Caco-2 (cell line): Measurements from ENCODE around the gene ILF2. TPM values are rescaled to one million over a fixed set of nuclear protein-coding genes. Genes with fewer than 3 reads are reported as not detected.

ENCODE experiments used
- BruUV-seq: library from RNA; stranded (reverse); fragments of 400-500 nt; replicated peaks from 2 replicates; lab custom pipeline; 2021; lab: Mats Ljungman, UMichigan
- CTCF ChIA-PET: fragments of 300-600 bp; sonication (Branson Sonifier 250); formaldehyde crosslinking; loops from one replicate; lab custom pipeline; 2022; ENCODE audit warnings: antibody characterized with exemption; lab: Charles Lee
- POLR2A ChIA-PET: fragments of 300-600 bp; sonication (Branson Sonifier 250); formaldehyde crosslinking; loops from one replicate; lab custom pipeline; 2022; ENCODE audit warnings: antibody characterized with exemption; lab: Charles Lee
- DNase-seq, 2 experiments: peaks; one replicate each; pipeline versions ENCODE4 v3.0.0 to v3.0.0-alpha.2; 2020 to 2022
- H3K27me3 ChIP-seq: replicated peaks from 2 replicates; pipeline ENCODE4 v1.6.0; 2011; ENCODE audit warnings: low read length; ENCODE audit not compliant: control insufficient read depth, insufficient read depth
- H3K36me3 ChIP-seq: 2 replicates; pipeline ENCODE4 v1.5.1; 2011; ENCODE audit warnings: low read length; ENCODE audit not compliant: control insufficient read depth, insufficient read depth
- H3K4me1 ChIP-seq: fragments of 250-450 bp; sonication (Bioruptor Pico); 2 replicates; pipeline ENCODE4 v1.5.1; 2020; ENCODE audit warnings: mild to moderate bottlenecking
- H3K4me3 ChIP-seq: 2 replicates; pipeline ENCODE4 v1.5.1; 2011; ENCODE audit warnings: low read depth, mild to moderate bottlenecking, control low read depth, low read length
- H3K9me3 ChIP-seq: fragments of 250-450 bp; sonication (Bioruptor Pico); 2 replicates; pipeline ENCODE4 v1.5.1; 2020; ENCODE audit warnings: mild to moderate bottlenecking, moderate library complexity
- H3K27ac Mint-ChIP-seq: one replicate; pipeline ENCODE4 v1.8.0; 2022; ENCODE audit warnings: mixed read lengths; ENCODE audit not compliant: unreplicated experiment
- H3K27me3 Mint-ChIP-seq: one replicate; pipeline ENCODE4 v1.8.0; 2022; ENCODE audit warnings: mixed read lengths; ENCODE audit not compliant: insufficient read depth, unreplicated experiment
- H3K36me3 Mint-ChIP-seq: one replicate; pipeline ENCODE4 v1.8.0; 2022; ENCODE audit warnings: mild to moderate bottlenecking, mixed read lengths; ENCODE audit not compliant: insufficient read depth, unreplicated experiment
- H3K4me1 Mint-ChIP-seq: one replicate; pipeline ENCODE4 v1.8.0; 2022; ENCODE audit warnings: low read depth, mixed read lengths; ENCODE audit not compliant: unreplicated experiment
- H3K4me3 Mint-ChIP-seq: one replicate; pipeline ENCODE4 v1.8.0; 2022; ENCODE audit warnings: mild to moderate bottlenecking, moderate library complexity, mixed read lengths; ENCODE audit not compliant: unreplicated experiment
- H3K9me3 Mint-ChIP-seq: one replicate; pipeline ENCODE4 v1.8.0; 2022; ENCODE audit warnings: mixed read lengths; ENCODE audit not compliant: unreplicated experiment
- CTCF ChIP-seq, 2 experiments: fragments of 200-600 bp in 1 of 2; IDR thresholded peaks; 1 replicate in 1 of 2; 2 replicates in 1 of 2; pipeline versions ENCODE4 v1.5.1 to v1.8.0; 2011 to 2022; ENCODE audit warnings: antibody characterized with exemption in 1 of 2, control low read depth in 1 of 2, inconsistent platforms in 1 of 2, low read depth in 1 of 2, low read length in 1 of 2, mild to moderate bottlenecking in 1 of 2, moderate library complexity in 1 of 2; ENCODE audit not compliant: insufficient read depth in 1 of 2, severe bottlenecking in 1 of 2, unreplicated experiment in 1 of 2
- intact Hi-C: fragments of 100-400 bp; cut with micrococcal nuclease; formaldehyde crosslinking; loops from one replicate; pipeline ENCODE4 v1.10.0; 2022; ENCODE audit not compliant: unreplicated experiment
- total RNA-seq: library from RNA; stranded (reverse); gene quantifications from 2 replicates; pipeline ENCODE4 v1.2.3, GENCODE V29; 2022

The ILF2 gene
- total RNA-seq, 1 experiment from 2014 or later = 287 TPM

- Histone ChIP-seq H3K4me1 (peaks cover 36% of the 10 kb centered on the region), H3K4me3 (no peak overlapping the region)
Measured at GRCh38 chr1:153631047-153632022, 39.5 kb downstream of the ILF2 start.

GRCh38 chr1:153630384-153630783, 40.4 kb downstream of the ILF2 start:
- BruUV-seq = no TSS peak
- H3K36me3 Mint-ChIP-seq = peaks cover 44% of the 10 kb centered on the region

More at GRCh38 chr1:153631047-153632022, 39.5 kb downstream of the ILF2 start:
- TF ChIP-seq CTCF (IDR thresholded peaks at IDR 0.05; ENCODE audit: insufficient read depth in 1 of 2, low read depth in 1 of 2, low read length in 1 of 2, severe bottlenecking in 1 of 2, unreplicated experiment in 1 of 2) = no peak
- no peaks in the 10 kb centered on the region for H3K9me3 ChIP-seq
- no peaks in the 10 kb centered on the region for H3K27me3 ChIP-seq
- Mint-ChIP-seq H3K9me3 (peaks cover 5% of the 10 kb centered on the region), H3K4me1 (peaks cover 21% of the 10 kb centered on the region), H3K27ac (peak overlapping the region; percentile 6), H3K27me3 (no peaks in the 10 kb centered on the region), H3K4me3 (peak overlapping the region; percentile 40), H3K36me3 (peaks cover 44% of the 10 kb centered on the region)
- CTCF ChIA-PET = interaction anchor here (0.6 to 0.8 kb wide), 3 partner anchors 55 to 152 kb away, joined by 3 to 5 read pairs (median 3); no protein-coding TSS in a partner anchor
- DNase-seq = peak in 1 of 2 experiments; percentile 63
- no peaks in the 10 kb centered on the region; the same call in 1 of the 2 replicates for H3K36me3 ChIP-seq
- BruUV-seq = no TSS peak
- POLR2A ChIA-PET = interaction anchor here (0.6 to 1.8 kb wide), 5 partner anchors 15 to 96 kb away, joined by 3 to 7 read pairs (median 4); partner anchors contain the start of genes S100A14, S100A6 and SNAPIN
- intact Hi-C loops = loop anchor here (5.0 kb wide), 1 partner anchor 111 kb away; no protein-coding TSS in a partner anchor

More at GRCh38 chr1:153630384-153630783, 40.4 kb downstream of the ILF2 start:
- intact Hi-C loops = loop anchor here (5.0 kb wide), 1 partner anchor 112 kb away; no protein-coding TSS in a partner anchor
- ChIA-PET CTCF (interaction anchor here (1.0 kb wide), 1 partner anchor 13 kb away, joined by 4 read pairs; no protein-coding TSS in a partner anchor), POLR2A (interaction anchor here (0.5 to 1.8 kb wide), 3 partner anchors 14 to 52 kb away, joined by 3 to 7 read pairs (median 3); partner anchors contain the start of genes S100A14 and S100A16)
- H3K4me1 ChIP-seq = peaks cover 45% of the 10 kb centered on the region
- no peaks in the 10 kb centered on the region for H3K27me3 ChIP-seq
- H3K4me3 ChIP-seq = no peak overlapping the region
- H3K36me3 ChIP-seq = no peaks in the 10 kb centered on the region; the same call in 1 of the 2 replicates
- H3K4me1 Mint-ChIP-seq = peaks cover 25% of the 10 kb centered on the region
- no peaks in the 10 kb centered on the region for H3K9me3 ChIP-seq
- TF ChIP-seq CTCF (IDR thresholded peaks at IDR 0.05; ENCODE audit: insufficient read depth in 1 of 2, low read depth in 1 of 2, low read length in 1 of 2, severe bottlenecking in 1 of 2, unreplicated experiment in 1 of 2) = no peak
- no peaks in the 10 kb centered on the region for H3K27me3 Mint-ChIP-seq
- H3K27ac Mint-ChIP-seq = peak overlapping the region; percentile 6
- H3K4me3 Mint-ChIP-seq = no peak overlapping the region
- no peak for DNase-seq
- peaks cover 5% of the 10 kb centered on the region for H3K9me3 Mint-ChIP-seq
